ENCODE results near the gene ARID3B. TPM values are rescaled to one million over a fixed set of nuclear protein-coding genes. Genes with fewer than 3 reads are reported as not detected.

The ARID3B gene
- total RNA-seq, 1 donor from 2014 or later, result 2.7 TPM

- intact Hi-C loops (cut with DNase I), result loop anchor here (2.0 kb wide), 2 partner anchors 74 to 154 kb away; partner anchors contain the start of genes ARID3B and UBL7
- DNase-seq (ENCODE audit: low spot score), result peak; percentile 91
These were observed 73.9 kb downstream of the ARID3B start for GRCh38 chr15:74614744-74615507.

GRCh38 chr15:74615508-74616365 is 74.7 kb downstream of the ARID3B start, which contains the start of gene CLK3:
Gene CLK3, plus strand, starts transcription at chr15:74615836. Its CDS starts 3,361 bp downstream, at chr15:74619197.
- intact Hi-C loops (cut with DNase I), result loop anchor here (2.0 kb wide), 2 partner anchors 75 to 155 kb away; partner anchors contain the start of genes ARID3B and UBL7
- DNase-seq (ENCODE audit: low spot score), result peak; percentile 97

GRCh38 chr15:74616366-74616939 is 75.4 kb downstream of the ARID3B start:
- peak; percentile 88 for DNase-seq (ENCODE audit: low spot score)
- intact Hi-C loops (cut with DNase I), result no loop called here

GRCh38 chr15:74616996-74617395 is 76.0 kb downstream of the ARID3B start:
- no peak for DNase-seq (ENCODE audit: low spot score)
- intact Hi-C loops (cut with DNase I), result no loop called here

- intact Hi-C loops (cut with DNase I), result no loop called here
- no peak for DNase-seq (ENCODE audit: low spot score)
These were observed 78.0 kb downstream of the ARID3B start for GRCh38 chr15:74618841-74619596.

GRCh38 chr15:74619916-74620635 is 79.1 kb downstream of the ARID3B start:
- no peak for DNase-seq (ENCODE audit: low spot score)

GRCh38 chr15:74620636-74621545 is 79.9 kb downstream of the ARID3B start:
- no peak for DNase-seq (ENCODE audit: low spot score)
- intact Hi-C loops (cut with DNase I), result no loop called here

More at GRCh38 chr15:74619916-74620635, 79.1 kb downstream of the ARID3B start:
- intact Hi-C loops (cut with DNase I), result no loop called here

- DNase-seq (ENCODE audit: low spot score), result no peak
- intact Hi-C loops (cut with DNase I), result no loop called here
These were observed 80.5 kb downstream of the ARID3B start for GRCh38 chr15:74621546-74621920.

GRCh38 chr15:74621936-74622335 is 80.9 kb downstream of the ARID3B start:
- intact Hi-C loops (cut with DNase I), result no loop called here
- no peak for DNase-seq (ENCODE audit: low spot score)

- intact Hi-C loops (cut with DNase I), result no loop called here
- no peak for DNase-seq (ENCODE audit: low spot score)
These were observed 81.7 kb downstream of the ARID3B start for GRCh38 chr15:74622758-74623157.

GRCh38 chr15:74624020-74624602 is 83.1 kb downstream of the ARID3B start:
- no peak for DNase-seq (ENCODE audit: low spot score)
- intact Hi-C loops (cut with DNase I), result no loop called here

GRCh38 chr15:74625693-74626092 is 84.7 kb downstream of the ARID3B start:
- intact Hi-C loops (cut with DNase I), result no loop called here
- DNase-seq (ENCODE audit: low spot score), result no peak

- no peak for DNase-seq (ENCODE audit: low spot score)
- intact Hi-C loops (cut with DNase I), result no loop called here
These were observed 85.3 kb downstream of the ARID3B start for GRCh38 chr15:74626336-74626735.

GRCh38 chr15:74626752-74627692 is 86.0 kb downstream of the ARID3B start:
- intact Hi-C loops (cut with DNase I), result no loop called here
- DNase-seq (ENCODE audit: low spot score), result no peak

- DNase-seq (ENCODE audit: low spot score), result no peak
- intact Hi-C loops (cut with DNase I), result no loop called here
These were observed 86.7 kb downstream of the ARID3B start for GRCh38 chr15:74627766-74628165.

GRCh38 chr15:74628199-74628598 is 87.2 kb downstream of the ARID3B start:
- intact Hi-C loops (cut with DNase I), result no loop called here
- no peak for DNase-seq (ENCODE audit: low spot score)

Measured in cardiac septum (tissue), 1 donor.